GM12878 (cell line): ENCODE data around the gene NEURL3. TPM values are rescaled to one million over a fixed set of nuclear protein-coding genes. Genes with fewer than 3 reads are reported as not detected.

Source experiments
- ATF7 ChIP-seq: fragments of 450-650 bp; IDR thresholded peaks from 2 replicates; pipeline ENCODE4 v1.6.1; 2016; ENCODE audit warnings: low read depth, mild to moderate bottlenecking
- BCL3 ChIP-seq: IDR thresholded peaks from 2 replicates; pipeline ENCODE4 v1.6.1; 2011; ENCODE audit warnings: borderline replicate concordance, low read depth, mild to moderate bottlenecking, moderate library complexity, low read length; ENCODE audit not compliant: insufficient read depth, poor library complexity, severe bottlenecking
- CBFB ChIP-seq: IDR thresholded peaks from 2 replicates; pipeline ENCODE4 v1.6.1; 2016; ENCODE audit warnings: antibody characterized with exemption, low read depth
- CREB1 ChIP-seq: IDR thresholded peaks from 2 replicates; pipeline ENCODE4 v1.6.1; 2012; ENCODE audit warnings: low read depth, mild to moderate bottlenecking, inconsistent platforms
- ESRRA ChIP-seq: IDR thresholded peaks from 2 replicates; pipeline ENCODE4 v1.6.1; 2012; ENCODE audit warnings: mild to moderate bottlenecking, low read length, improper control_type of control experiment
- MLLT1 ChIP-seq: fragments of 450-650 bp; IDR thresholded peaks from 2 replicates; pipeline ENCODE4 v1.6.1; 2016; ENCODE audit warnings: mild to moderate bottlenecking
- MYB ChIP-seq: fragments of 150-350 bp; IDR thresholded peaks from 2 replicates; pipeline ENCODE4 v1.6.1; 2014; ENCODE audit warnings: mild to moderate bottlenecking, low read depth, low read length, borderline replicate concordance
- NFIC ChIP-seq: IDR thresholded peaks from 2 replicates; pipeline ENCODE4 v1.6.1; 2012; ENCODE audit warnings: low read depth, mild to moderate bottlenecking, inconsistent platforms, low read length, moderate library complexity
- POU2F2 ChIP-seq: IDR thresholded peaks from 3 replicates; pipeline ENCODE4 v1.6.1; 2011; ENCODE audit warnings: low read depth, mild to moderate bottlenecking, low read length, borderline replicate concordance
- RELB ChIP-seq: fragments of 450-650 bp; IDR thresholded peaks from 2 replicates; pipeline ENCODE4 v1.6.1; 2017; ENCODE audit warnings: low read depth, mild to moderate bottlenecking, moderate library complexity
- SKIL ChIP-seq: fragments of 450-650 bp; IDR thresholded peaks from 2 replicates; pipeline ENCODE4 v1.6.1; 2017; ENCODE audit warnings: mild to moderate bottlenecking, low read depth, inconsistent platforms; ENCODE audit not compliant: poor library complexity, severe bottlenecking
- SMC3 ChIP-seq: IDR thresholded peaks from 2 replicates; pipeline ENCODE4 v1.6.1; 2011; ENCODE audit warnings: low read length, improper control_type of control experiment, borderline replicate concordance
- TAF1 ChIP-seq: IDR thresholded peaks from 2 replicates; pipeline ENCODE4 v1.6.1; 2011; ENCODE audit warnings: mild to moderate bottlenecking, low read depth, low read length, borderline replicate concordance
- TBL1XR1 ChIP-seq: IDR thresholded peaks from 2 replicates; pipeline ENCODE4 v1.6.1; 2012; ENCODE audit warnings: low read depth, low read length, improper control_type of control experiment
- YY1 ChIP-seq: IDR thresholded peaks from 2 replicates; pipeline ENCODE4 v1.6.1; 2011; ENCODE audit warnings: low read depth, mild to moderate bottlenecking, low read length
- polyA plus RNA-seq, 11 experiments: library from polyadenylated mRNA; depleted of rRNA in 4 of 11; unstranded in 6 of 11; stranded (reverse) in 5 of 11; fragments of >200 nt; fragmentation: Nextera tagmentation in 4 of 11; fragmentation: Illumina TruSeq in 1 of 11; extraction: Ambion mirVana in 4 of 11; extraction: Trizol in 1 of 11; gene quantifications; 1 replicate in 1 of 11; 2 replicates in 10 of 11; pipeline versions ENCODE4 v1.2.1 to v1.2.3, GENCODE V29; 2011 to 2016; ENCODE audit warnings: inconsistent platforms in 2 of 11, missing spikeins in 2 of 11, low read depth in 1 of 11
- total RNA-seq, 4 experiments: library from RNA; depleted of rRNA in 3 of 4; stranded (reverse); fragments of >200 nt in 3 of 4; fragmentation: Illumina TruSeq in 1 of 4; extraction: Trizol in 1 of 4; gene quantifications; 2 replicates each; pipeline versions ENCODE4 v1.2.1 to v1.2.3, GENCODE V29; 2013 to 2021

The NEURL3 gene
- total and polyA plus RNA-seq, 10 of the 15 experiments (the other 5 are each of a cell fraction or from before 2014, with no cell fraction given), result 0.03 to 6.3 (median 0.47) TPM

- TF ChIP-seq TAF1 (no peak), NFIC (peak; percentile 13; the same call in 1 of the 2 replicates), RELB (peak; percentile 13; the same call in 1 of the 2 replicates), SMC3 (no peak), ESRRA (0 out of 2 replicates have a peak, but pooled peaks have one; percentile 22), CREB1 (0 out of 2 replicates have a peak, but pooled peaks have one; percentile 5), YY1 (no peak), ATF7 (no peak), BCL3 (no peak), CBFB (no peak), MYB (no peak), MLLT1 (peak; percentile 96), POU2F2 (no peak), SKIL (no peak), TBL1XR1 (no peak)
These were observed 21.6 kb upstream of the NEURL3 start (continued) for GRCh38 chr2:96526615-96527285.
